ENCODE measurements around the gene CDK11B. TPM values are rescaled to one million over a fixed set of nuclear protein-coding genes. Genes with fewer than 3 reads are reported as not detected.
A peak's percentile ranks its signal among the peaks of the same experiment; 100 is the strongest.
"Not testable (repeated sequence)": the region's sequence is repeated elsewhere in the genome, so short reads cannot be mapped to it uniquely, and the experiment has no call there.

The CDK11B gene
- total RNA-seq (10 to 100 TPM in 8 of 9 donors, 1 to 10 TPM in 1; 8.8 to 23.6 (median 16.7) TPM), polyA plus RNA-seq (10 to 100 TPM; 26.5 to 65.4 (median 43.6) TPM)
- long read RNA-seq, donor 1, partial matches to known transcripts, result 0 of 1 reads
- long read RNA-seq, donor 1, other reads (novel, unspliced or antisense), result 0 of 1 reads
- long read RNA-seq, donor 2, partial matches to known transcripts, result 6 of 7 reads
- long read RNA-seq, donor 2, other reads (novel, unspliced or antisense), result 0 of 7 reads
- long read RNA-seq, donor 3, partial matches to known transcripts, result 9 of 10 reads
- long read RNA-seq, donor 3, other reads (novel, unspliced or antisense), result 0 of 10 reads
- long read RNA-seq, donor 4, partial matches to known transcripts, result 21 of 30 reads
- long read RNA-seq, donor 4, other reads (novel, unspliced or antisense), result 9 of 30 reads
- long read RNA-seq, donor 5, transcript CDK11B-203 (20 exons, 2,998 nt), result major isoform, 8 of 12 reads
- long read RNA-seq, donor 5, partial matches to known transcripts, result 0 of 12 reads
- long read RNA-seq, donor 5, other reads (novel, unspliced or antisense), result 2 of 12 reads
- long read RNA-seq, donor 6, partial matches to known transcripts, result 16 of 20 reads
- long read RNA-seq, donor 6, other reads (novel, unspliced or antisense), result 4 of 20 reads
- long read RNA-seq, donor 7, result 0 reads
- long read RNA-seq, donor 8, partial matches to known transcripts, result 5 of 5 reads
- long read RNA-seq, donor 8, other reads (novel, unspliced or antisense), result 0 of 5 reads
- long read RNA-seq, donor 9, result 0 reads
- long read RNA-seq, donor 10, partial matches to known transcripts, result 0 of 1 reads
- long read RNA-seq, donor 10, other reads (novel, unspliced or antisense), result 0 of 1 reads

- Histone ChIP-seq H3K36me3 (replicated peaks in 1 of 2) (peaks cover 5 to 31% of the 10 kb centered on the region in 2 donors), H3K27ac (peak within 1 kb of the TSS; percentile 77 to 100 (median 98)), H3K4me3 (peak within 1 kb of the TSS in 3 of 4 donors; percentile 62 to 89 (median 73))
- H3K9me3 ChIP-seq (replicated peaks in 1 of 3); H3K4me1 ChIP-seq (replicated peaks in 1 of 2); H3K27me3 ChIP-seq; intact Hi-C loops (cut with DNase I): not testable (repeated sequence)
- peak; percentile 92 to 99 (median 94) for DNase-seq
- TF ChIP-seq CTCF (IDR thresholded peaks at IDR 0.05), result peak in 5 of 6 experiments; percentile 20 to 45 (median 31)
- peak in 1 of 2 donors; percentile 67 for TF ChIP-seq POLR2A (IDR thresholded peaks at IDR 0.05)
- 0% methylated on average over 62 to 65 of the region's 96 CpGs; no CpG with 5 or more reads in 2 of the 4 donors for WGBS, 4 donors
These were observed at the start of gene CDK11B for GRCh38 chr1:1658583-1659549. TSS of gene CDK11B (minus strand) at chr1:1659004. CDS start at chr1:1657485, 1,519 bp downstream.

GRCh38 chr1:1707897-1708296 lies 49.1 kb upstream of the CDK11B start:
- intact Hi-C loops (cut with DNase I); H3K27me3 ChIP-seq; H3K27ac ChIP-seq; H3K9me3 ChIP-seq (replicated peaks in 1 of 3); H3K4me3 ChIP-seq; H3K4me1 ChIP-seq (replicated peaks in 1 of 2): not testable (repeated sequence)
- DNase-seq, result peak in 1 of 7 donors; percentile 9
- H3K36me3 ChIP-seq (replicated peaks in 1 of 2), result peaks cover 0 to 18% of the 10 kb centered on the region in 2 donors
- 89% methylated on average over 5 of the region's 20 CpGs; no CpG with 5 or more reads in 3 of the 4 donors for whole genome bisulfite sequencing, 4 donors

GRCh38 chr1:1707241-1707640 lies 48.4 kb upstream of the CDK11B start:
- DNase-seq, result peak in 2 of 7 donors; percentile 6 to 37
- peaks cover 0 to 18% of the 10 kb centered on the region in 2 donors for H3K36me3 ChIP-seq (replicated peaks in 1 of 2)
- 94% methylated on average over 10 of the region's 23 CpGs; no CpG with 5 or more reads in 3 of the 4 donors for WGBS, 4 donors

GRCh38 chr1:1705623-1706022 lies 46.8 kb upstream of the CDK11B start:
- peak in 1 of 7 donors; percentile 8 for DNase-seq
- H3K27ac ChIP-seq; H3K4me3 ChIP-seq; H3K9me3 ChIP-seq (replicated peaks in 1 of 3); intact Hi-C loops (cut with DNase I); H3K27me3 ChIP-seq; H3K4me1 ChIP-seq (replicated peaks in 1 of 2): not testable (repeated sequence)
- H3K36me3 ChIP-seq (replicated peaks in 1 of 2), result peaks cover 0 to 18% of the 10 kb centered on the region in 2 donors
- WGBS, 4 donors, result 94 to 98% methylated on average over 4 to 5 of the region's 10 CpGs; no CpG with 5 or more reads in 2 of the 4 donors

More at GRCh38 chr1:1707241-1707640, 48.4 kb upstream of the CDK11B start:
- H3K4me3 ChIP-seq; intact Hi-C loops (cut with DNase I); H3K4me1 ChIP-seq (replicated peaks in 1 of 2); H3K27ac ChIP-seq; H3K9me3 ChIP-seq (replicated peaks in 1 of 3); H3K27me3 ChIP-seq: not testable (repeated sequence)

GRCh38 chr1:1704284-1704957 lies 45.6 kb upstream of the CDK11B start:
- H3K4me1 ChIP-seq (replicated peaks in 1 of 2); intact Hi-C loops (cut with DNase I); H3K27me3 ChIP-seq; H3K4me3 ChIP-seq; H3K27ac ChIP-seq; H3K9me3 ChIP-seq (replicated peaks in 1 of 3): not testable (repeated sequence)
- DNase-seq, result peak in 2 of 7 donors; percentile 18 to 42
- peaks cover 0 to 18% of the 10 kb centered on the region in 2 donors for H3K36me3 ChIP-seq (replicated peaks in 1 of 2)
- WGBS, 4 donors, result 70 to 91% (median 86%) methylated on average over 2 to 26 of the region's 27 CpGs
